RWPE1 (cell line): Measurements from ENCODE around the gene HDLBP.
A peak's percentile ranks its signal among the peaks of the same experiment; 100 is the strongest.

ENCODE experiments used
- CTCF ChIA-PET: fragments of 350-600 bp; sonication (Branson Sonifier 250); formaldehyde crosslinking; extraction: SDS; loops from one replicate; lab custom pipeline; 2021; lab: Yijun Ruan, JAX
- POLR2A ChIA-PET: fragments of 400-600 bp; formaldehyde crosslinking; extraction: SDS; loops from one replicate; lab custom pipeline; 2020; ENCODE audit warnings: antibody characterized with exemption; ENCODE audit not compliant: low non-redundant PET; lab: Yijun Ruan, JAX
- DNase-seq: peaks from one replicate; pipeline ENCODE4 v3.0.0; 2012; ENCODE audit warnings: low spot score
- H3K27ac ChIP-seq: fragments of 450-650 bp; 2 replicates; pipeline ENCODE4 v1.5.1; 2017
- CTCF ChIP-seq: fragments of 450-650 bp; conservative IDR thresholded peaks from 2 replicates; pipeline ENCODE4 v1.5.1; 2017; ENCODE audit warnings: low read depth, mild to moderate bottlenecking

HDLBP gene

GRCh38 chr2:241275504-241275903 lies 40.0 kb downstream of the HDLBP start:
- CTCF ChIA-PET, result no interaction called here
- no peak overlapping the region for H3K27ac ChIP-seq

DNA sequence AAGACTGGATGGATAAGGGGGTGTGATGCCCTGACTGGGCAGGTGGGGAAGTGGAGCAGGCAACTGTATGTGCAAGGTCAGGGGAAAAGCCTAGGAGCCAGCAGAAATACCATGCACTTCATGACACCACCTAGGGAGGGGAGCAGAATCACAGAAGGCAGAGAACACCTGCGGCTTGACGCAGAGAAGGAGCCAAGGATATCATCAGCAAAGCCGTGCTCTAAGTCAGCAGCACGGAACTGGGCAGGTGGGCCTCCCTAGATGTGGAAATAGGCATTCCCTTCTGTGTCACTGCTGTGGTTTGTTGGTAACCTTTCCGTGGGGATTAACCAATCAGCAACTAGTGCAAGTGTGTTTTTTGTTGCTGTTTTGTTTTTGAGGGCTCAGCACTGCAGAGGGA lies 41.3 kb downstream of the HDLBP start:
- ChIA-PET CTCF (interaction anchor here (1.0 kb wide), 1 partner anchor 29 kb away, joined by 4 read pairs; no protein-coding TSS in a partner anchor), POLR2A (no interaction called here)
- DNase-seq, result no peak
- H3K27ac ChIP-seq, result peak overlapping the region; percentile 88
- no peak for TF ChIP-seq CTCF

More at GRCh38 chr2:241275504-241275903, 40.0 kb downstream of the HDLBP start:
- TF ChIP-seq CTCF, result no peak
- POLR2A ChIA-PET, result no interaction called here
- DNase-seq, result no peak

- no peak for TF ChIP-seq CTCF
- POLR2A ChIA-PET, result no interaction called here
- H3K27ac ChIP-seq, result peak overlapping the region; percentile 88
- CTCF ChIA-PET, result no interaction called here
- no peak for DNase-seq
These were observed 42.1 kb downstream of the HDLBP start for GRCh38 chr2:241273210-241274020.

DNA sequence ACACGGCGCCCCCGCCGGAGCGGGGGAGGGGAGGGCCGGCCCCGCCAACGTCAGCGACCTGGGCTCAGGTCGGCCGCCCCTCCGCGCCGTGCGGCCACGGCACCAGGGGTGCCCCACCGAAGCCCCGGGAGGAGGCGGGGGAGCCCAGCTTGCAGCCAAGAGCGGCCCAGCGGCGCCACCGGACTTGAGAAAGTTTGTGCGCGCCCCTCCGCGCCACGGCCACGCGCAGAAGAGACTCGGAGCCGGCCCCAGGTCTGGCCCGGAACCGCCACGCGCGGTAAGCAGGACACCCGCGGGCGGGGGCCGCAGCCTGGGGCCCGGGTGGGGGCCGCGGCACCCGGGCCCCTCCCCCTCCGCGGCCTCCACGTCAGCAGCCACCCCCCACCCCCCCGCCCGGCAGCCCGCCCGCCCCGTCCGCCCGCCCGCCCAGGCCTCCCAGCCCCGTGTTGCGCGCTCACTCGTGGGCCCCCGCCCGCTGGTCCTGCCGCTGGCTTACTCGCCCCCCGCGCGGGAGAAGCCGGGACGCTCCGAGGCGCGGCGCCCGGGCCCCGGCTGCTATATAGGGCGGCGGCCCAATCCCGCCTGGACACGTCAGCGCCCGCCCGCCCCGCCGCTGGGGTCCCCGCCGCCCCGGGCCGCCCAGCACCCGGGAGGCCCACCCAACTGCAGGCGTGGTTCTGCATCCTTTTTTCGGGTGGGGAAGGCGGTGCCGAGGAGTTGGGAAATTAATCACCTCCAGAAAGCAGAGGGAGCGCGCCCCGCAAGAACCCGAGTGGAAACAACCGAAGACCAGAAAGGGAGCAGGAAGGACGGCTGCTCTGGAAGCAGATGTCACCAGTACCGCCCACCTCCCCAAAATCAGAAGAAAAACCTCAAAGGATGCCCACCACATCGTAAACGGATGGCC lies 42.9 kb downstream of the HDLBP start:
- ChIA-PET CTCF (interaction anchor here (0.6 kb wide), 1 partner anchor 56 kb away, joined by 3 read pairs; no protein-coding TSS in a partner anchor), POLR2A (no interaction called here)
- peak overlapping the region; percentile 88 for H3K27ac ChIP-seq
- TF ChIP-seq CTCF, result no peak
- DNase-seq, result peak; percentile 59

- CTCF ChIA-PET, result interaction anchor here (0.6 kb wide), 1 partner anchor 156 kb away, joined by 3 read pairs; no protein-coding TSS in a partner anchor
- POLR2A ChIA-PET, result no interaction called here
- TF ChIP-seq CTCF, result no peak
- peak overlapping the region; percentile 88 for H3K27ac ChIP-seq
- DNase-seq, result peak; percentile 54
These were observed 43.7 kb downstream of the HDLBP start for GRCh38 chr2:241271706-241272302.

DNA sequence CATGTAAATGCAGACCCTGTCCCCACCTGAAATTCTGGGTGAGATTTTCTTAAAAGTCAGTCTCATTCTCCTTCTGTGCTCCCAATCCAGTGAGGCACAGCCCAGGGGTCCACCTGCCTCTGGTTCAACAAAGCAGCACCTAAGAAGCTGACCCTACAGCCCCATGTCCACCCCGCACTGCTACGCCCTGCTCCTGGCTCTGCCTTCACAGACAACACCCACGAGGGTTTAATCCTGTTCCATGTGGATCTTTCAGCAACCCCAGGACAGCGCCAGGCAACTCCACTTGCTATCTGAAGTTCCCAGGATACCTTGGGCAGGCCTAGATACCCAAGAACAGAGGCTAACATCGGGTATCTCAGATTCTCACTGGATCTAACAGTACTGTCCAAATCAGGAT lies 44.9 kb downstream of the HDLBP start:
- no peak for DNase-seq
- CTCF ChIA-PET, result no interaction called here
- TF ChIP-seq CTCF, result no peak
- POLR2A ChIA-PET, result no interaction called here
- H3K27ac ChIP-seq, result no peak overlapping the region
